ENCODE measurements around the gene CAPN2.
A peak's percentile ranks its signal among the peaks of the same experiment; 100 is the strongest.

CAPN2 gene

DNA sequence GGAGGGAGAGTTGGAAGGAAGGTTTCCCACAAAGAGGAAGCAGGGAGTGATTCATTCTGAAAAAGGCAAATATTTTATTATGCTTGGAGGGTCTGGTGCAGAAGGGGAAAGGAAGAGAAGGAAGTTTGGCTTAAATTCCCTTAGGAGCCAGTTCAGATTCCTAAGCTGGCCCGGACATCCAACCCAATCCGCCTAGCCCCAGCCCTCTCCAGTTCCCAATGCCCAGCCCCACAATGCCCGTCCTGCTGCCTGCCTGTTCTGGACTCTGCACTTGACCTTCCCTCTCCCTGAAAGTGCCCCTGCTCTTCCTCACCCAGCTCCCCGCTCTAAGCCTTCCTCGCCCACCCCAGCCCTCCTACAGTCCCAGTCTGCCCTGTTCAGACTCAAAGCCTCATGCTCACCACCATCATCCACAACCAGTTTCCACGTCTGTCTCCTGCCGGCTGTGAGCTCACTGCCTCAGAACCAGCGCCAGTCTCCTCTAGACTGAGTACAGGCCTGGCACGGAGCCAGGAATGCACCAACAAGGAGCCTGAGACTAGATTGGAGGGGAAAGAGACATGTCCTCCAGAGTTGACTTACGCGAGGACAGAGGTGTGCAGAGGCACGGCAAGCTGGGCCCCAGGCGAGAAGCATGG is 18.9 kb downstream of the CAPN2 start (continued):
- TF ChIP-seq ZNF23 (tag by site-specific recombination; IDR thresholded peaks at IDR 0.05; ENCODE audit: borderline replicate concordance) (no peak), ZNF146 (tag by site-specific recombination; IDR thresholded peaks at IDR 0.05) (no peak), FEZF1 (tag by site-specific recombination; IDR thresholded peaks at IDR 0.05) (no peak; the same call in 1 of the 2 replicates), ZNF266 (tag by site-specific recombination; IDR thresholded peaks at IDR 0.05; ENCODE audit: low read depth) (no peak), MYNN (tag by site-specific recombination; IDR thresholded peaks at IDR 0.05; ENCODE audit: borderline replicate concordance) (0 out of 2 replicates have a peak, but pooled peaks have one; percentile 43), HOXD13 (CRISPR knock-in tag; IDR thresholded peaks at IDR 0.05; ENCODE audit: borderline replicate concordance) (no peak), ZNF514 (tag by site-specific recombination; IDR thresholded peaks at IDR 0.05) (no peak), ZNF221 (tag by site-specific recombination; IDR thresholded peaks at IDR 0.05; ENCODE audit: borderline replicate concordance) (no peak), YY2 (tag by site-specific recombination; IDR thresholded peaks at IDR 0.05) (no peak), ZNF391 (tag by site-specific recombination; IDR thresholded peaks at IDR 0.05; ENCODE audit: borderline replicate concordance, low read depth) (no peak), KLF9 (tag by site-specific recombination; IDR thresholded peaks at IDR 0.05; ENCODE audit: low read depth) (no peak), ZSCAN30 (tag by site-specific recombination; IDR thresholded peaks at IDR 0.05) (no peak), GLIS1 (tag by site-specific recombination; IDR thresholded peaks at IDR 0.05) (no peak), ZNF19 (tag by site-specific recombination; IDR thresholded peaks at IDR 0.05; ENCODE audit: low read depth) (no peak), ZNF239 (tag by site-specific recombination; IDR thresholded peaks at IDR 0.05) (no peak), ZNF677 (tag by site-specific recombination; IDR thresholded peaks at IDR 0.05) (peak; percentile 50; the same call in 1 of the 2 replicates), ZNF624 (tag by site-specific recombination; IDR thresholded peaks at IDR 0.05) (peak; percentile 96), KLF7 (tag by site-specific recombination; IDR thresholded peaks at IDR 0.05; ENCODE audit: borderline replicate concordance) (no peak), MZF1 (tag by site-specific recombination; IDR thresholded peaks at IDR 0.05; ENCODE audit: borderline replicate concordance) (no peak), ZNF169 (tag by site-specific recombination; IDR thresholded peaks at IDR 0.05) (no peak), ZNF341 (tag by site-specific recombination; IDR thresholded peaks at IDR 0.05; ENCODE audit: low read depth) (no peak), ZNF776 (tag by site-specific recombination; IDR thresholded peaks at IDR 0.05; ENCODE audit: borderline replicate concordance) (peak; percentile 99), SP7 (tag by site-specific recombination; IDR thresholded peaks at IDR 0.05) (no peak), ZNF549 (tag by site-specific recombination; IDR thresholded peaks at IDR 0.05) (no peak)
- TF ChIP-seq, protein P1, sequence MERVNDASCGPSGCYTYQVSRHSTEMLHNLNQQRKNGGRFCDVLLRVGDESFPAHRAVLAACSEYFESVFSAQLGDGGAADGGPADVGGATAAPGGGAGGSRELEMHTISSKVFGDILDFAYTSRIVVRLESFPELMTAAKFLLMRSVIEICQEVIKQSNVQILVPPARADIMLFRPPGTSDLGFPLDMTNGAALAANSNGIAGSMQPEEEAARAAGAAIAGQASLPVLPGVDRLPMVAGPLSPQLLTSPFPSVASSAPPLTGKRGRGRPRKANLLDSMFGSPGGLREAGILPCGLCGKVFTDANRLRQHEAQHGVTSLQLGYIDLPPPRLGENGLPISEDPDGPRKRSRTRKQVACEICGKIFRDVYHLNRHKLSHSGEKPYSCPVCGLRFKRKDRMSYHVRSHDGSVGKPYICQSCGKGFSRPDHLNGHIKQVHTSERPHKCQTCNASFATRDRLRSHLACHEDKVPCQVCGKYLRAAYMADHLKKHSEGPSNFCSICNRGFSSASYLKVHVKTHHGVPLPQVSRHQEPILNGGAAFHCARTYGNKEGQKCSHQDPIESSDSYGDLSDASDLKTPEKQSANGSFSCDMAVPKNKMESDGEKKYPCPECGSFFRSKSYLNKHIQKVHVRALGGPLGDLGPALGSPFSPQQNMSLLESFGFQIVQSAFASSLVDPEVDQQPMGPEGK (tag by site-specific recombination; IDR thresholded peaks at IDR 0.05) = no peak
- TF ChIP-seq, protein P2, sequence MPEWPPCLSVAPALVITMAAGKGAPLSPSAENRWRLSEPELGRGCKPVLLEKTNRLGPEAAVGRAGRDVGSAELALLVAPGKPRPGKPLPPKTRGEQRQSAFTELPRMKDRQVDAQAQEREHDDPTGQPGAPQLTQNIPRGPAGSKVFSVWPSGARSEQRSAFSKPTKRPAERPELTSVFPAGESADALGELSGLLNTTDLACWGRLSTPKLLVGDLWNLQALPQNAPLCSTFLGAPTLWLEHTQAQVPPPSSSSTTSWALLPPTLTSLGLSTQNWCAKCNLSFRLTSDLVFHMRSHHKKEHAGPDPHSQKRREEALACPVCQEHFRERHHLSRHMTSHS (tag by site-specific recombination; IDR thresholded peaks at IDR 0.05) = no peak
- TF ChIP-seq, protein P3, sequence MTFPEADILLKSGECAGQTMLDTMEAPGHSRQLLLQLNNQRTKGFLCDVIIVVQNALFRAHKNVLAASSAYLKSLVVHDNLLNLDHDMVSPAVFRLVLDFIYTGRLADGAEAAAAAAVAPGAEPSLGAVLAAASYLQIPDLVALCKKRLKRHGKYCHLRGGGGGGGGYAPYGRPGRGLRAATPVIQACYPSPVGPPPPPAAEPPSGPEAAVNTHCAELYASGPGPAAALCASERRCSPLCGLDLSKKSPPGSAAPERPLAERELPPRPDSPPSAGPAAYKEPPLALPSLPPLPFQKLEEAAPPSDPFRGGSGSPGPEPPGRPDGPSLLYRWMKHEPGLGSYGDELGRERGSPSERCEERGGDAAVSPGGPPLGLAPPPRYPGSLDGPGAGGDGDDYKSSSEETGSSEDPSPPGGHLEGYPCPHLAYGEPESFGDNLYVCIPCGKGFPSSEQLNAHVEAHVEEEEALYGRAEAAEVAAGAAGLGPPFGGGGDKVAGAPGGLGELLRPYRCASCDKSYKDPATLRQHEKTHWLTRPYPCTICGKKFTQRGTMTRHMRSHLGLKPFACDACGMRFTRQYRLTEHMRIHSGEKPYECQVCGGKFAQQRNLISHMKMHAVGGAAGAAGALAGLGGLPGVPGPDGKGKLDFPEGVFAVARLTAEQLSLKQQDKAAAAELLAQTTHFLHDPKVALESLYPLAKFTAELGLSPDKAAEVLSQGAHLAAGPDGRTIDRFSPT (tag by site-specific recombination; IDR thresholded peaks at IDR 0.05) = peak; percentile 31; the same call in 1 of the 2 replicates
- TF ChIP-seq, protein P4, sequence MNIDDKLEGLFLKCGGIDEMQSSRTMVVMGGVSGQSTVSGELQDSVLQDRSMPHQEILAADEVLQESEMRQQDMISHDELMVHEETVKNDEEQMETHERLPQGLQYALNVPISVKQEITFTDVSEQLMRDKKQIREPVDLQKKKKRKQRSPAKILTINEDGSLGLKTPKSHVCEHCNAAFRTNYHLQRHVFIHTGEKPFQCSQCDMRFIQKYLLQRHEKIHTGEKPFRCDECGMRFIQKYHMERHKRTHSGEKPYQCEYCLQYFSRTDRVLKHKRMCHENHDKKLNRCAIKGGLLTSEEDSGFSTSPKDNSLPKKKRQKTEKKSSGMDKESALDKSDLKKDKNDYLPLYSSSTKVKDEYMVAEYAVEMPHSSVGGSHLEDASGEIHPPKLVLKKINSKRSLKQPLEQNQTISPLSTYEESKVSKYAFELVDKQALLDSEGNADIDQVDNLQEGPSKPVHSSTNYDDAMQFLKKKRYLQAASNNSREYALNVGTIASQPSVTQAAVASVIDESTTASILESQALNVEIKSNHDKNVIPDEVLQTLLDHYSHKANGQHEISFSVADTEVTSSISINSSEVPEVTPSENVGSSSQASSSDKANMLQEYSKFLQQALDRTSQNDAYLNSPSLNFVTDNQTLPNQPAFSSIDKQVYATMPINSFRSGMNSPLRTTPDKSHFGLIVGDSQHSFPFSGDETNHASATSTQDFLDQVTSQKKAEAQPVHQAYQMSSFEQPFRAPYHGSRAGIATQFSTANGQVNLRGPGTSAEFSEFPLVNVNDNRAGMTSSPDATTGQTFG (tag by site-specific recombination; IDR thresholded peaks at IDR 0.05; ENCODE audit: borderline replicate concordance) = 0 out of 2 replicates have a peak, but pooled peaks have one; percentile 36
- TF ChIP-seq, protein P5, sequence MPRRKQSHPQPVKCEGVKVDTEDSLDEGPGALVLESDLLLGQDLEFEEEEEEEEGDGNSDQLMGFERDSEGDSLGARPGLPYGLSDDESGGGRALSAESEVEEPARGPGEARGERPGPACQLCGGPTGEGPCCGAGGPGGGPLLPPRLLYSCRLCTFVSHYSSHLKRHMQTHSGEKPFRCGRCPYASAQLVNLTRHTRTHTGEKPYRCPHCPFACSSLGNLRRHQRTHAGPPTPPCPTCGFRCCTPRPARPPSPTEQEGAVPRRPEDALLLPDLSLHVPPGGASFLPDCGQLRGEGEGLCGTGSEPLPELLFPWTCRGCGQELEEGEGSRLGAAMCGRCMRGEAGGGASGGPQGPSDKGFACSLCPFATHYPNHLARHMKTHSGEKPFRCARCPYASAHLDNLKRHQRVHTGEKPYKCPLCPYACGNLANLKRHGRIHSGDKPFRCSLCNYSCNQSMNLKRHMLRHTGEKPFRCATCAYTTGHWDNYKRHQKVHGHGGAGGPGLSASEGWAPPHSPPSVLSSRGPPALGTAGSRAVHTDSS (tag by site-specific recombination; IDR thresholded peaks at IDR 0.05) = no peak
- TF ChIP-seq, protein P6, sequence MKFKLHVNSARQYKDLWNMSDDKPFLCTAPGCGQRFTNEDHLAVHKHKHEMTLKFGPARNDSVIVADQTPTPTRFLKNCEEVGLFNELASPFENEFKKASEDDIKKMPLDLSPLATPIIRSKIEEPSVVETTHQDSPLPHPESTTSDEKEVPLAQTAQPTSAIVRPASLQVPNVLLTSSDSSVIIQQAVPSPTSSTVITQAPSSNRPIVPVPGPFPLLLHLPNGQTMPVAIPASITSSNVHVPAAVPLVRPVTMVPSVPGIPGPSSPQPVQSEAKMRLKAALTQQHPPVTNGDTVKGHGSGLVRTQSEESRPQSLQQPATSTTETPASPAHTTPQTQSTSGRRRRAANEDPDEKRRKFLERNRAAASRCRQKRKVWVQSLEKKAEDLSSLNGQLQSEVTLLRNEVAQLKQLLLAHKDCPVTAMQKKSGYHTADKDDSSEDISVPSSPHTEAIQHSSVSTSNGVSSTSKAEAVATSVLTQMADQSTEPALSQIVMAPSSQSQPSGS (tag by site-specific recombination; IDR thresholded peaks at IDR 0.05; ENCODE audit: low read depth) = no peak

All from HEK293 (cell line).